HG03565 (cell line): Measurements from ENCODE around the gene MCIDAS.

ENCODE experiments used
- ATAC-seq: cut with Tn5 transposase; IDR thresholded peaks from one replicate; pipeline ENCODE4 v1.9.1; 2021; ENCODE audit warnings: mild to moderate bottlenecking, moderate library complexity; ENCODE audit not compliant: unreplicated experiment

The MCIDAS gene

GRCh38 chr5:55222985-55223811 lies 3.9 kb downstream of the MCIDAS start:
- ATAC-seq: no peak

GRCh38 chr5:55222092-55222984 lies 4.8 kb downstream of the MCIDAS start:
- ATAC-seq: no peak

GRCh38 chr5:55220433-55221185 lies 6.5 kb downstream of the MCIDAS start:
- ATAC-seq: no peak

GRCh38 chr5:55219770-55220169 lies 7.3 kb downstream of the MCIDAS start:
- no peak for ATAC-seq

GRCh38 chr5:55218967-55219366 lies 8.1 kb downstream of the MCIDAS start:
- no peak for ATAC-seq

GRCh38 chr5:55211184-55211874 lies 15.8 kb downstream of the MCIDAS start:
- no peak for ATAC-seq

GRCh38 chr5:55205001-55205400 lies 22.1 kb downstream of the MCIDAS start:
- no peak for ATAC-seq

GRCh38 chr5:55191165-55191564 lies 36.0 kb downstream of the MCIDAS start:
- ATAC-seq: no peak

GRCh38 chr5:55188656-55189540 lies 38.2 kb downstream of the MCIDAS start:
- ATAC-seq: no peak

GRCh38 chr5:55187370-55187769 lies 39.7 kb downstream of the MCIDAS start:
- ATAC-seq: no peak

GRCh38 chr5:55180016-55180415 lies 47.1 kb downstream of the MCIDAS start:
- no peak for ATAC-seq

GRCh38 chr5:55177078-55177477 lies 50.0 kb downstream of the MCIDAS start:
- ATAC-seq: no peak

GRCh38 chr5:55176176-55176818 lies 50.8 kb downstream of the MCIDAS start:
- ATAC-seq: no peak

- ATAC-seq: no peak
These were observed 51.3 kb downstream of the MCIDAS start for GRCh38 chr5:55175781-55176175.

- ATAC-seq: no peak
These were observed 53.4 kb downstream of the MCIDAS start for GRCh38 chr5:55173687-55174230.

- ATAC-seq: peak; percentile 64
These were observed 54.0 kb downstream of the MCIDAS start, which contains the start of gene CDC20B for GRCh38 chr5:55172937-55173686. TSS of gene CDC20B (minus strand) at chr5:55173177. CDS start at chr5:55173000, 177 bp downstream.

GRCh38 chr5:55172051-55172899 lies 54.8 kb downstream of the MCIDAS start:
- peak; percentile 49 for ATAC-seq
